BLaER1 (cell line): ENCODE results near the gene INIP.

Source experiments
- H3K27ac ChIP-seq: shearing (Covaris generic); formaldehyde crosslinking; 2 replicates; pipeline ENCODE4 v1.8.1; 2022
- H3K27me3 ChIP-seq: shearing (Covaris generic); formaldehyde crosslinking; 2 replicates; pipeline ENCODE4 v1.8.1; 2022
- H3K36me3 ChIP-seq: shearing (Covaris generic); formaldehyde crosslinking; 2 replicates; pipeline ENCODE4 v1.8.1; 2022
- H3K4me1 ChIP-seq: shearing (Covaris generic); formaldehyde crosslinking; 2 replicates; pipeline ENCODE4 v1.8.1; 2022
- H3K4me2 ChIP-seq: shearing (Covaris generic); formaldehyde crosslinking; 2 replicates; pipeline ENCODE4 v1.8.1; 2022
- H3K4me3 ChIP-seq: shearing (Covaris generic); formaldehyde crosslinking; 2 replicates; pipeline ENCODE4 v1.8.1; 2022
- H3K9ac ChIP-seq: shearing (Covaris generic); formaldehyde crosslinking; 2 replicates; pipeline ENCODE4 v1.8.1; 2022
- H3K9me3 ChIP-seq: shearing (Covaris generic); formaldehyde crosslinking; 2 replicates; pipeline ENCODE4 v1.8.1; 2022
- H4K20me1 ChIP-seq: shearing (Covaris generic); formaldehyde crosslinking; 2 replicates; pipeline ENCODE4 v1.8.1; 2022
- Cebpa-rat ChIP-seq: shearing (Covaris generic); IDR thresholded peaks from 2 replicates; pipeline ENCODE4 v1.8.1; 2022

INIP gene

GRCh38 chr9:112755675-112756074 is 37.8 kb upstream of the INIP start:
- TF ChIP-seq Cebpa-rat, result no peak
- no peak overlapping the region for H3K4me2 ChIP-seq
- no peak overlapping the region for H3K27ac ChIP-seq
- H3K4me1 ChIP-seq, result peaks cover 33% of the 10 kb centered on the region
- no peaks in the 10 kb centered on the region for H3K9me3 ChIP-seq
- no peak overlapping the region for H3K4me3 ChIP-seq
- peaks cover 65% of the 10 kb centered on the region for H4K20me1 ChIP-seq
- no peaks in the 10 kb centered on the region for H3K27me3 ChIP-seq
- H3K9ac ChIP-seq, result no peak overlapping the region
- H3K36me3 ChIP-seq, result peaks cover 15% of the 10 kb centered on the region

DNA sequence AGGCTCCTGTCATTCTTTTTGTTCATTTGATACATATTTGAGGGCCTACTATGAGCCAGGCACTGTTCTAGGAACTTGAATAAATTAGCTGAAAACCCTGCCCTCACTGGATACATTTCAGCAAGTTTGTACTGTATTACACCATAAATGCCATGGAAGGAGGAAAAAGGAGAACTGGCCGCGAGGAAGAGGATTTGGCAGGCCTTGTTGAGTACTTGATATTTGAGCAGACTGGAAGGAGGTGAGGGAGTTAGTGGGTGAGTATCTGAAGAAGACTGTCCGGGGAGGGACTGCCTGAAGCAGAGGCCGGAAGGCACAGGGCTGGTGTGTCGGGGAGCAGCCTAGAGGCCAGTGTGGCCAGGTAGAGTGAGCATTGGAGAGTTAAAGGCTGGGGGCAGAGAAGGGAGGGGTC is 37.1 kb upstream of the INIP start:
- Histone ChIP-seq H3K27me3 (no peaks in the 10 kb centered on the region), H4K20me1 (peaks cover 59% of the 10 kb centered on the region), H3K27ac (no peak overlapping the region), H3K36me3 (peaks cover 15% of the 10 kb centered on the region), H3K4me2 (peak overlapping the region; percentile 23), H3K9ac (no peak overlapping the region), H3K4me3 (no peak overlapping the region), H3K4me1 (peaks cover 36% of the 10 kb centered on the region), H3K9me3 (no peaks in the 10 kb centered on the region)
- no peak for TF ChIP-seq Cebpa-rat

- no peak overlapping the region for H3K9ac ChIP-seq
- H4K20me1 ChIP-seq, result peaks cover 59% of the 10 kb centered on the region
- H3K36me3 ChIP-seq, result peaks cover 15% of the 10 kb centered on the region
- no peaks in the 10 kb centered on the region for H3K27me3 ChIP-seq
- H3K9me3 ChIP-seq, result no peaks in the 10 kb centered on the region
- H3K4me2 ChIP-seq, result peak overlapping the region; percentile 23
- H3K4me1 ChIP-seq, result peaks cover 40% of the 10 kb centered on the region
- H3K27ac ChIP-seq, result no peak overlapping the region
- no peak overlapping the region for H3K4me3 ChIP-seq
- no peak for TF ChIP-seq Cebpa-rat
These were observed 36.7 kb upstream of the INIP start for GRCh38 chr9:112754578-112754977.

DNA sequence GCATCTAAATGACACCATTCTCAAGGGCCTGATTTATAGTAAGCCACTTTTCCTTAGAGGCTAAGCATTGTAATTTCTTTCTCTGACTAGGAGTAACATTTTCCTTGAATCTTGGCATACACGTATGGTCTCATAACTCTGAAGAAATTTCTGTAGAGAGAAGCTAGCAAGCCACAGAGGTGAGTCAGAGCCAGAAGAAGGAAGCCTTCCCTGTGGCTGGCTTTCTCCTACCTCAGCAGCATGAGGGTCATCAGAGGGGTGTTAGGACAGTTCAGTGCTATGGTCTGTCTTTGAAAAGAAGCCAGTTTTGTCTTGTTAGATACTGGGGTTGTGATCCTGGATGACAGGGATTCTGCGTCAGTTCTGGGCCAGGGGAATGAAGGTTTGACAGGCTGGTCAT is 35.8 kb upstream of the INIP start:
- Histone ChIP-seq H3K9me3 (no peaks in the 10 kb centered on the region), H3K4me1 (peaks cover 47% of the 10 kb centered on the region), H3K27me3 (no peaks in the 10 kb centered on the region), H4K20me1 (peaks cover 59% of the 10 kb centered on the region), H3K36me3 (peaks cover 10% of the 10 kb centered on the region), H3K4me2 (no peak overlapping the region; the same call in 1 of the 2 replicates), H3K4me3 (no peak overlapping the region), H3K9ac (no peak overlapping the region), H3K27ac (no peak overlapping the region)
- no peak for TF ChIP-seq Cebpa-rat

DNA sequence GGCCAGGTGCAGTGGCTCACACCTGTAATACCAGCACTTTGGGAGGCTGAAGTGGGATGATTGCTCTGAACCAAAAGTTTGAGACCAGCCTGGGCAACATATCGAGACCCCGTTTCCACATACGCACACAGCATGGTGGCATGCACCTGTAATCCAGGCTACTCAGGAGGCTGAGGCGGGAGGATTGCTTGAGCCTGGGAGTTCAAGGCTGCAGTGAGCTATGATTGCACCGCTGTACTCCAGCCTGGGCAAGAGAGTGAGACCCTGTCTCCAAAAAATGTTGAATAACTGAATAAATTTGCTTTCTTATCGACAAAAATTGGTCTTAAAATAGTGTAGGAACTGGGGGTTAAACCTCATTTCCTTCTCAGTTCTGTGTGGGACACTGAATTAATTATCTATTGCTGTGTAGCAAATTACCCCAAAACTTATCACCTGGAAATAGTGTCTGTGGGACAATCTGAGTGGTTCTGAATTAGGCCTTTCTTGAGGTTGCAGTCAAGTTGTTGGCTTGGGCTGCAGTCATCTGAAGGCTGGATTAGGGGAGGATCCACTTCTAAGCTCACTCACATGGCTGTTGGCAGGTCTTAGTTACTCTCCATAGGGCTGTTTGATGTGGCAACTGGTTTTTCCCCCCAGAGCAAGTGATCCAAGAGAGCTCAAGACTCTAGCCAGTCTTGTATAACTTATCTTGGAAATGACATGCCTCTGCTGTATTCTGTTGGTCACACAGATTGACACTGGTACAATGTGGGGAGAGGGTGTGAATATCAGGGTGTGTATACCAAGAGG is 34.6 kb upstream of the INIP start:
- Histone ChIP-seq H3K9ac (peak overlapping the region; percentile 87), H3K4me1 (peaks cover 57% of the 10 kb centered on the region), H3K27me3 (no peaks in the 10 kb centered on the region), H3K36me3 (no peaks in the 10 kb centered on the region), H3K9me3 (no peaks in the 10 kb centered on the region), H3K4me3 (0 out of 2 replicates have a peak overlapping the region, but pooled peaks have one; percentile 99), H4K20me1 (peaks cover 48% of the 10 kb centered on the region), H3K27ac (no peak overlapping the region), H3K4me2 (peak overlapping the region; percentile 86)
- TF ChIP-seq Cebpa-rat, result no peak

DNA sequence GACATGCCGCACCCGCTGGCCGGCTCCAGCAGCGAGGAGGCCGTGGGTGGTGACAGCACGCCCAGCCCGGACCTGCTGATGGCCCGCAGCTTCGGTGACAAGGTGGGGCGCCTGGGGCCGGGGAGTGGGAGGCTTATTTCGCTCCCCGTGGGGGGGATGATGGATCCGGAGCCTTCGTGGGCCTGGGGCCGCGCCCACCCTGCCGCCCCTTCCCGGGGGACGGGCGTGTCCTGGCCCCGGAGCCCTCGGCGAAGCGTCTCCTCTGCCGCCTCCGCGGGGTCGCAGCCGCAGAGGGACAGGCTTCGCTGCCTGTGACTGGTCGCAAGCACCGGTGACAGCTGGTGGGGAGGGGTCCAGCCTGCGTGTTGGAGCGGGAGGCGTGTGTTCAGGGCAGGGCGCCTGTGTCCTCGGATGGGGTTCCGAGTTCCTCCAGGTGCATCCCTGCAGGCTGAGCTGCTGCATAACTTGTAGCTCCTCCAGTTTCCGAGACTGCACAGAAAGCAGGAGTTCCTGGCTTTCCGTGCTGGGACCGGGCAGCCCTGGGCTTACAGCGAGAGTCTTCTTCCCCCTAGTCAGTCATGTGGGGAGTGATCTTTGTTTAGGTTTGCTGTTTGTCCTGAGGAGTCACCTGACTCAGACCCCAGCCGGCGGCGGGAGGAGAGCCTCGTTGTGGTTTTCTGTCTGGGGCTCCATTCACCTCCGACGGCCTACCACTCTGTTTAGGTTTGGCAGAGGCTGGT is 33.3 kb upstream of the INIP start:
- no peaks in the 10 kb centered on the region for H3K36me3 ChIP-seq
- peak overlapping the region; percentile 87 for H3K9ac ChIP-seq
- no peak for TF ChIP-seq Cebpa-rat
- peak overlapping the region; percentile 99 for H3K4me3 ChIP-seq
- H3K4me2 ChIP-seq, result peak overlapping the region; percentile 86
- H3K27ac ChIP-seq, result peak overlapping the region; percentile 84
- no peaks in the 10 kb centered on the region for H3K9me3 ChIP-seq
- peaks cover 43% of the 10 kb centered on the region for H4K20me1 ChIP-seq
- H3K27me3 ChIP-seq, result no peaks in the 10 kb centered on the region
- H3K4me1 ChIP-seq, result peaks cover 57% of the 10 kb centered on the region

GRCh38 chr9:112750764-112751055 is 32.8 kb upstream of the INIP start:
- H3K9me3 ChIP-seq, result no peaks in the 10 kb centered on the region
- peak overlapping the region; percentile 86 for H3K4me2 ChIP-seq
- H3K36me3 ChIP-seq, result no peaks in the 10 kb centered on the region
- no peaks in the 10 kb centered on the region for H3K27me3 ChIP-seq
- H3K4me3 ChIP-seq, result peak overlapping the region; percentile 99
- H4K20me1 ChIP-seq, result peaks cover 38% of the 10 kb centered on the region
- peaks cover 57% of the 10 kb centered on the region for H3K4me1 ChIP-seq
- TF ChIP-seq Cebpa-rat, result no peak
- H3K27ac ChIP-seq, result peak overlapping the region; percentile 84
- peak overlapping the region; percentile 87 for H3K9ac ChIP-seq

DNA sequence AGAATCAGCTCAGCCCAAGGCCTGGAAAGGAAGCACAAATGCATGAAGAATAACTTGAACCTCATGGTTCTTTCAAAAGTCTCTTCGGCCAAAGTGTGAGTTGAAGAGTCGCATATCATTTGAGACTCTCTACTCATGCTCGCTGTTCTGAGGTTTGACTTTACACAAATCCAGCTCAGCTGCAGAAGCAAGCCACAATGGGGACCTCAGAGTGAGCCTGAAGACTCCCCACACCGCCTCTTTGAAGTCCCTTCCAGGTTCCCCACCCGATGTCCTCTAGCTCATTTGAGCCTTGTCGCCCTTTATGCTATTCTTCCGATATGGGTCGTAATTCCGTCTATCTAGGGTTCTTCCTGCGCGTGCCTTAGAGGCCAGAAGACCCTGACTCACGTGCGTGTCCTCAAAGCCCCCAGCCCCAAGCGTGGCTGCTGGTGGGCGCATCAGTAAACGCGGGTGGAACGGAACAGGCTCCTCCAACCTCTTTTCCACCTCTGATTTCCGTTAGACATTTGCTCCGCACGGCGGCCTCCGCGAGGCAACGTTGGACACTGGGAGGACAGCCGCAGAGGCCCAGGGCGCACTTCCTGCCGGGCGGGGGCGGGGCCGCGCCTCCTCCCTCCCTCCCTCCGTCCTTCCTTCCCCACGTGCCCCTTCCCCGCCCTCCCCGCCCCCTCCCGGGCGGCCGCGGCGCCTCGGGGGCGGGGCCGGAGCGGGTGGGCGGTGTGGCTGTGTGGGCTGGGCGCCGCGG is 32.3 kb upstream of the INIP start, which contains the start of gene SNX30:
SNX30 (plus strand) TSS at position 745 of the 748 bp plus-strand sequence. CDS start 242 bp downstream, outside the sequence.
- Histone ChIP-seq H3K4me1 (peaks cover 55% of the 10 kb centered on the region), H3K27ac (peak within 1 kb of the TSS; percentile 84), H3K4me3 (peak within 1 kb of the TSS; percentile 99), H3K36me3 (no peaks in the 10 kb centered on the region), H3K27me3 (no peaks in the 10 kb centered on the region), H3K4me2 (peak within 1 kb of the TSS; percentile 97), H3K9me3 (no peaks in the 10 kb centered on the region), H4K20me1 (peaks cover 33% of the 10 kb centered on the region), H3K9ac (peak within 1 kb of the TSS; percentile 87)
- TF ChIP-seq Cebpa-rat, result no peak

DNA sequence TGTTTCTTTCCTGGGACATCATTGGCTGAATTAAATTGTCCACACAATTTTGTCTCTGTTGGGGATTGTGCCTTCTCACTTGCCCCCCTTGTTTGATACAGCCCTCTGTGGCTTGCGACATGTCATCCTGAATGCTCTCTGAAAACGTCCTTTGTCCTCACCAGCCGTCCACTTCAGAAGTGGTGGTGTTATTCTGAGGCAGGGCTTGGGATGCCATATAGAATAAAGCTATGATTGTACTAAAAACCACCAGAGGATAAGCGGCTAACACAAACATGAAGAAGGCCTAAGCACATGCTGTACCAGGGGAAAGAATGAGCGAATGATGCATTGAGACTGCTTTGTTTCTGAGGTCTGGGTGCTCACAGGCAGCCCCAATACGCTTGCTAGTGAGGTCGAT is 29.2 kb upstream of the INIP start:
- Histone ChIP-seq H3K27ac (no peak overlapping the region), H3K4me2 (no peak overlapping the region), H3K4me3 (no peak overlapping the region), H3K27me3 (no peaks in the 10 kb centered on the region), H3K9ac (no peak overlapping the region), H3K9me3 (no peaks in the 10 kb centered on the region; the same call in 1 of the 2 replicates), H3K36me3 (no peaks in the 10 kb centered on the region), H3K4me1 (peaks cover 43% of the 10 kb centered on the region), H4K20me1 (peaks cover 4% of the 10 kb centered on the region; the same call in 1 of the 2 replicates)
- no peak for TF ChIP-seq Cebpa-rat
